ENCODE results near the gene XYLT1. TPM values are rescaled to one million over a fixed set of nuclear protein-coding genes. Genes with fewer than 3 reads are reported as not detected.

Gene XYLT1
- total RNA-seq, 1 experiment from 2014 or later, result 25.0 TPM

- DNase-seq (ENCODE audit: low spot score) (peak; percentile 48), ATAC-seq (no peak)
- H3K27me3 Mint-ChIP-seq (ENCODE audit: low read depth), result no peaks in the 10 kb centered on the region
- peaks cover 8% of the 10 kb centered on the region for H3K36me3 Mint-ChIP-seq
- TF ChIP-seq FOXP1 (CRISPR knock-in tag; IDR thresholded peaks at IDR 0.05; ENCODE audit: borderline replicate concordance), result no peak
- TF ChIP-seq ZNF138 (CRISPR knock-in tag; conservative IDR thresholded peaks at IDR 0.05), result no peak
- TF ChIP-seq FOXP4 (CRISPR knock-in tag; IDR thresholded peaks at IDR 0.05), result no peak
- TF ChIP-seq, protein P1, sequence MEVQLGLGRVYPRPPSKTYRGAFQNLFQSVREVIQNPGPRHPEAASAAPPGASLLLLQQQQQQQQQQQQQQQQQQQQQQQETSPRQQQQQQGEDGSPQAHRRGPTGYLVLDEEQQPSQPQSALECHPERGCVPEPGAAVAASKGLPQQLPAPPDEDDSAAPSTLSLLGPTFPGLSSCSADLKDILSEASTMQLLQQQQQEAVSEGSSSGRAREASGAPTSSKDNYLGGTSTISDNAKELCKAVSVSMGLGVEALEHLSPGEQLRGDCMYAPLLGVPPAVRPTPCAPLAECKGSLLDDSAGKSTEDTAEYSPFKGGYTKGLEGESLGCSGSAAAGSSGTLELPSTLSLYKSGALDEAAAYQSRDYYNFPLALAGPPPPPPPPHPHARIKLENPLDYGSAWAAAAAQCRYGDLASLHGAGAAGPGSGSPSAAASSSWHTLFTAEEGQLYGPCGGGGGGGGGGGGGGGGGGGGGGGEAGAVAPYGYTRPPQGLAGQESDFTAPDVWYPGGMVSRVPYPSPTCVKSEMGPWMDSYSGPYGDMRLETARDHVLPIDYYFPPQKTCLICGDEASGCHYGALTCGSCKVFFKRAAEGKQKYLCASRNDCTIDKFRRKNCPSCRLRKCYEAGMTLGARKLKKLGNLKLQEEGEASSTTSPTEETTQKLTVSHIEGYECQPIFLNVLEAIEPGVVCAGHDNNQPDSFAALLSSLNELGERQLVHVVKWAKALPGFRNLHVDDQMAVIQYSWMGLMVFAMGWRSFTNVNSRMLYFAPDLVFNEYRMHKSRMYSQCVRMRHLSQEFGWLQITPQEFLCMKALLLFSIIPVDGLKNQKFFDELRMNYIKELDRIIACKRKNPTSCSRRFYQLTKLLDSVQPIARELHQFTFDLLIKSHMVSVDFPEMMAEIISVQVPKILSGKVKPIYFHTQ (CRISPR knock-in tag; IDR thresholded peaks at IDR 0.05), result no peak
- H3K4me1 Mint-ChIP-seq, result peaks cover 14% of the 10 kb centered on the region; the same call in 1 of the 2 replicates
- no peak overlapping the region for H3K27ac Mint-ChIP-seq
- no peak overlapping the region for H3K4me3 Mint-ChIP-seq
- no peaks in the 10 kb centered on the region for H3K9me3 Mint-ChIP-seq
- CTCF ChIA-PET, result interaction anchor here (0.7 to 1.1 kb wide), 2 partner anchors 16 to 45 kb away, joined by 3 to 4 read pairs; no protein-coding TSS in a partner anchor
- POLR2A ChIA-PET, result no interaction called here
These were observed 339.4 kb downstream of the XYLT1 start for GRCh38 chr16:17131351-17131750.

DNA sequence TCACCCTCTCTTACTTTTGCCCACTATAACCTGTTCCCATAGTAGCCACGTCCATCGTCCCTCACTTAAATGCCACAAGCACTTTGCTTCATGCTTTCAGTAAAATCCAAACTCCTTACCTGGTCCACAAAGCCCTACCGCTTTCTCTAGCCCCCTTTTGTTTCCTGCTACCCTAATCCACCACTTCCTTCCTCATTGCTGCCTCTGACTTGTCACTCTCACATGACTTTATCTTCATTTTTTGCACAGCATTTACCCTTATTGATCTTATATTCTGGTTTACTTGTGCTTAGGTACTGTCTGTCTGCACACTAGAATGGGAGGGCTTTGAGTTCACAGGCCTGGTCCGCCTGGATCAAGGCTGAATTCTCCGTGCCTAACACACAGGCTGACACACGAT lies 340.0 kb downstream of the XYLT1 start:
- POLR2A ChIA-PET, result no interaction called here

More for the DNA sequence above, 340.0 kb downstream of the XYLT1 start:
- CTCF ChIA-PET, result no interaction called here
- ATAC-seq (no peak), DNase-seq (ENCODE audit: low spot score) (no peak)
- Mint-ChIP-seq H3K9me3 (no peaks in the 10 kb centered on the region), H3K27ac (no peak overlapping the region; the same call in 1 of the 2 replicates), H3K4me3 (no peak overlapping the region), H3K4me1 (peaks cover 14% of the 10 kb centered on the region; the same call in 1 of the 2 replicates), H3K27me3 (ENCODE audit: low read depth) (no peaks in the 10 kb centered on the region), H3K36me3 (peaks cover 8% of the 10 kb centered on the region)
- TF ChIP-seq PREB (CRISPR knock-in tag; IDR thresholded peaks at IDR 0.05; ENCODE audit: borderline replicate concordance) (no peak), ETV6 (CRISPR knock-in tag; IDR thresholded peaks at IDR 0.05) (no peak), JAZF1 (CRISPR knock-in tag; IDR thresholded peaks at IDR 0.05) (no peak), KAT7 (CRISPR knock-in tag; IDR thresholded peaks at IDR 0.05; ENCODE audit: borderline replicate concordance) (no peak), NR1H2 (CRISPR knock-in tag; IDR thresholded peaks at IDR 0.05) (no peak), STAT6 (CRISPR knock-in tag; conservative IDR thresholded peaks at IDR 0.05; ENCODE audit: low read depth) (no peak), CTCF (IDR thresholded peaks at IDR 0.05) (no peak), HMGA2 (CRISPR knock-in tag; IDR thresholded peaks at IDR 0.05) (no peak), FOXK1 (CRISPR knock-in tag; IDR thresholded peaks at IDR 0.05) (no peak), ZNF396 (CRISPR knock-in tag; IDR thresholded peaks at IDR 0.05; ENCODE audit: borderline replicate concordance) (no peak), CBFB (CRISPR knock-in tag; IDR thresholded peaks at IDR 0.05; ENCODE audit: low read depth) (no peak), USF1 (CRISPR knock-in tag; IDR thresholded peaks at IDR 0.05) (no peak), ZNF121 (CRISPR knock-in tag; IDR thresholded peaks at IDR 0.05) (no peak), RELA (CRISPR knock-in tag; IDR thresholded peaks at IDR 0.05; ENCODE audit: borderline replicate concordance) (no peak)
- TF ChIP-seq, protein P1 (CRISPR knock-in tag; IDR thresholded peaks at IDR 0.05), result no peak
- TF ChIP-seq, protein P2, sequence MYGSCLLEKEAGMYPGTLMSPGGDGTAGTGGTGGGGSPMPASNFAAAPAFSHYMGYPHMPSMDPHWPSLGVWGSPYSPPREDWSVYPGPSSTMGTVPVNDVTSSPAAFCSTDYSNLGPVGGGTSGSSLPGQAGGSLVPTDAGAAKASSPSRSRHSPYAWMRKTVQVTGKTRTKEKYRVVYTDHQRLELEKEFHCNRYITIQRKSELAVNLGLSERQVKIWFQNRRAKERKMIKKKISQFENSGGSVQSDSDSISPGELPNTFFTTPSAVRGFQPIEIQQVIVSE (CRISPR knock-in tag; IDR thresholded peaks at IDR 0.05; ENCODE audit: borderline replicate concordance), result no peak
